ENCODE data around the gene ELP1. TPM values are rescaled to one million over a fixed set of nuclear protein-coding genes. Genes with fewer than 3 reads are reported as not detected.

The ELP1 gene
- total RNA-seq, 4 donors from 2014 or later: 31.3 to 37.8 (median 34.4) TPM

- Histone ChIP-seq H3K27me3 (no peaks in the 10 kb centered on the region), H3K4me3 (replicated peaks in 1 of 3) (no peak overlapping the region), H3K27ac (peak overlapping the region; percentile 0 to 28 (median 5)), H3K9me3 (no peaks in the 10 kb centered on the region), H3K4me1 (peaks cover 18 to 35% of the 10 kb centered on the region in 2 donors), H3K36me3 (peaks cover 0 to 3% of the 10 kb centered on the region in 2 donors)
- DNase-seq: no peak
- WGBS, 2 donors: 72 to 75% methylated on average over 6 of the region's 6 CpGs
- intact Hi-C loops (cut with DNase I): no loop called here
- TF ChIP-seq, protein P1, sequence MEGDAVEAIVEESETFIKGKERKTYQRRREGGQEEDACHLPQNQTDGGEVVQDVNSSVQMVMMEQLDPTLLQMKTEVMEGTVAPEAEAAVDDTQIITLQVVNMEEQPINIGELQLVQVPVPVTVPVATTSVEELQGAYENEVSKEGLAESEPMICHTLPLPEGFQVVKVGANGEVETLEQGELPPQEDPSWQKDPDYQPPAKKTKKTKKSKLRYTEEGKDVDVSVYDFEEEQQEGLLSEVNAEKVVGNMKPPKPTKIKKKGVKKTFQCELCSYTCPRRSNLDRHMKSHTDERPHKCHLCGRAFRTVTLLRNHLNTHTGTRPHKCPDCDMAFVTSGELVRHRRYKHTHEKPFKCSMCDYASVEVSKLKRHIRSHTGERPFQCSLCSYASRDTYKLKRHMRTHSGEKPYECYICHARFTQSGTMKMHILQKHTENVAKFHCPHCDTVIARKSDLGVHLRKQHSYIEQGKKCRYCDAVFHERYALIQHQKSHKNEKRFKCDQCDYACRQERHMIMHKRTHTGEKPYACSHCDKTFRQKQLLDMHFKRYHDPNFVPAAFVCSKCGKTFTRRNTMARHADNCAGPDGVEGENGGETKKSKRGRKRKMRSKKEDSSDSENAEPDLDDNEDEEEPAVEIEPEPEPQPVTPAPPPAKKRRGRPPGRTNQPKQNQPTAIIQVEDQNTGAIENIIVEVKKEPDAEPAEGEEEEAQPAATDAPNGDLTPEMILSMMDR (IDR thresholded peaks at IDR 0.05): no peak
- no peak for TF ChIP-seq POLR2A (IDR thresholded peaks at IDR 0.05)
Measured at GRCh38 chr9:108960331-108960730, 26.4 kb upstream of the ELP1 start.

DNA sequence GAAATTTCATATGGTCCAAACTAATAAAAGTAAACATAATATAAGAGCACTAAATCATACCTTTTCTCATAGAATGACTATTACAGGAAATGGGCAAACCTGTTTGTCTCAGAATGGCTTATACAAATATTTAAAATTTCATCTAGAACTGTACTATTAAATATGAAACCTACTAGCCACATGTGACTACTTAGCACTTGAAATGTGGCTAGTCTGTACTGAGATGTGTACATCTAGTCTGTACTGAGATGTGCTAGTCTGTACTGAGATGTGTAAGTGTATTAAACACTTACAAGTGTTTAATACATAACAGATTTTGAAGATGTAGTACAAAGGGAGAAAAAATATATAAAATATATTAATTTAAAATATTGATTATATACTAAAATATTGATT is 22.7 kb upstream of the ELP1 start:
- H3K4me3 ChIP-seq (replicated peaks in 1 of 3): no peak overlapping the region
- H3K27ac ChIP-seq: no peak overlapping the region
- H3K9me3 ChIP-seq: no peaks in the 10 kb centered on the region
- H3K27me3 ChIP-seq: no peaks in the 10 kb centered on the region
- H3K36me3 ChIP-seq: no peaks in the 10 kb centered on the region
- no peak for DNase-seq
- peaks cover 17 to 29% of the 10 kb centered on the region in 2 donors for H3K4me1 ChIP-seq
- TF ChIP-seq, protein P1 (IDR thresholded peaks at IDR 0.05): no peak
- no peak for TF ChIP-seq POLR2A (IDR thresholded peaks at IDR 0.05)
- intact Hi-C loops (cut with DNase I): no loop called here

DNA sequence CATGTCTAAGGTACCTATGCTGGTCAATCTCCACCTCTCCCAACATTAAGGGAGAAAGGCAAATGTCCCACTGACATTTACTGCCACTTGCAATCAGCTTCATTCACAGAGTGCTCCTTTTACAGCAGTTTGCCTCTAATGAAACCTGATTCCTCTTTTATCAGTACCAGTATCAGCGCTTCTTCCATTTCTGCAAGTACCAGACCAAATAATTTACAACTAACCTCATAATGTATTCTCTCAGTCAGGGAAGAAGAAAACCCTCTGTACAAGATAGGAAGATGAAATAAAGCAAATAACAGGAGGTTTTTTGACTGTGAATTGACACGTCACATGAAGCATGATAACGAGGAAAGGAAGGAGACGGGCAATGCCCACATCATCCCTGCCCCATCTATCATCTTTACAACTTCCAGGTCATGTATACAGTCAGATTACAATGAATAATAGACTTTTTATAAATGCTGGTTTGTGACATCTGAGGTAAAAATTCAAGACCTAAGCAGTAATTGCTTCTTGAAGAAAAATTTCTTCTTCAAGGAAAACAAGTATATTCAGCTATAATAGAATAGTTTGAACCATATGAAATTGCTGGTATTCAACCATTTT is 22.2 kb upstream of the ELP1 start:
- TF ChIP-seq POLR2A (IDR thresholded peaks at IDR 0.05): no peak
- TF ChIP-seq, protein P1 (IDR thresholded peaks at IDR 0.05): no peak
- no peaks in the 10 kb centered on the region for H3K27me3 ChIP-seq
- peaks cover 12 to 24% of the 10 kb centered on the region in 2 donors for H3K4me1 ChIP-seq
- intact Hi-C loops (cut with DNase I): no loop called here
- no peaks in the 10 kb centered on the region for H3K9me3 ChIP-seq
- no peaks in the 10 kb centered on the region for H3K36me3 ChIP-seq
- WGBS, 2 donors: 93 to 97% methylated on average over 4 of the region's 4 CpGs
- DNase-seq: no peak
- no peak overlapping the region for H3K27ac ChIP-seq
- no peak overlapping the region for H3K4me3 ChIP-seq (replicated peaks in 1 of 3)

- Histone ChIP-seq H3K4me3 (replicated peaks in 1 of 3) (no peak overlapping the region), H3K36me3 (no peaks in the 10 kb centered on the region), H3K27me3 (no peaks in the 10 kb centered on the region), H3K27ac (peak overlapping the region in 2 of 3 donors; percentile 21 to 47), H3K9me3 (no peaks in the 10 kb centered on the region), H3K4me1 (peaks cover 5 to 17% of the 10 kb centered on the region in 2 donors)
- no peak for DNase-seq
- WGBS, 2 donors: 1 to 2% methylated on average over 3 of the region's 3 CpGs
- TF ChIP-seq, protein P1 (IDR thresholded peaks at IDR 0.05): peak; percentile 26 to 82 (median 60)
- no peak for TF ChIP-seq POLR2A (IDR thresholded peaks at IDR 0.05)
- intact Hi-C loops (cut with DNase I): no loop called here
Measured at GRCh38 chr9:108953983-108954574, 20.2 kb upstream of the ELP1 start.

- 85 to 94% methylated on average over 2 of the region's 2 CpGs for WGBS, 2 donors
- Histone ChIP-seq H3K27ac (no peak overlapping the region), H3K27me3 (no peaks in the 10 kb centered on the region), H3K9me3 (no peaks in the 10 kb centered on the region), H3K36me3 (peaks cover 0 to 4% of the 10 kb centered on the region in 2 donors), H3K4me3 (replicated peaks in 1 of 3) (no peak overlapping the region), H3K4me1 (peaks cover 0 to 5% of the 10 kb centered on the region in 2 donors)
- TF ChIP-seq, protein P1 (IDR thresholded peaks at IDR 0.05): no peak
- TF ChIP-seq POLR2A (IDR thresholded peaks at IDR 0.05): no peak
- no peak for DNase-seq
- intact Hi-C loops (cut with DNase I): no loop called here
Measured at GRCh38 chr9:108951578-108951977, 17.7 kb upstream of the ELP1 start.
